ENCODE results near the gene DNAJC22.
"Not testable (repeated sequence)": the region's sequence is repeated elsewhere in the genome, so short reads cannot be mapped to it uniquely, and the experiment has no call there.

The DNAJC22 gene

DNA sequence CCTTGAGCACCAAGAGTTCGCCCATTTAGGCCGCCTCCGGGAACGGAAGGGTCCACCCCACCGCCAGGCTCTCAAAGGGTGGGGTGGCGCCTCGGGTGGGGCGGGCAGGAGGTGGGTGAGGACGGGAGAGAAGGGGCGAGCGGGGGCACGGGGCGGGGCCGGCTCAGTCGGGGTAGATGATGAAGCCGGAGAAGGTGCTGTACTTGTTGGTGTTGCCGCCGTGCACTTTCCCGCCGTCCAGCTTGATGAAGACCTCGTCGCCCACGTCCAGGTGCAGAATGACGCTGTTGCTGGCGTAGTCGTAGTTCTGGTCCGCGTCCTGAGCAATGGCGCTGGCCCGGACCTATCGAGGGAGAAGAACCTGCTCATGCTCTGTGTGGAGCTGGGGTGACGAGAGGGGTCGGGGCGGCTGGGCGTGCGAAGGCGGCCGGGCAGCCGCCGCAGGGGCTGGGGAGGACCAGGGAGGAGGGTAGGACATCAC is 13.8 kb upstream of the DNAJC22 start:
- TF ChIP-seq, protein P1, sequence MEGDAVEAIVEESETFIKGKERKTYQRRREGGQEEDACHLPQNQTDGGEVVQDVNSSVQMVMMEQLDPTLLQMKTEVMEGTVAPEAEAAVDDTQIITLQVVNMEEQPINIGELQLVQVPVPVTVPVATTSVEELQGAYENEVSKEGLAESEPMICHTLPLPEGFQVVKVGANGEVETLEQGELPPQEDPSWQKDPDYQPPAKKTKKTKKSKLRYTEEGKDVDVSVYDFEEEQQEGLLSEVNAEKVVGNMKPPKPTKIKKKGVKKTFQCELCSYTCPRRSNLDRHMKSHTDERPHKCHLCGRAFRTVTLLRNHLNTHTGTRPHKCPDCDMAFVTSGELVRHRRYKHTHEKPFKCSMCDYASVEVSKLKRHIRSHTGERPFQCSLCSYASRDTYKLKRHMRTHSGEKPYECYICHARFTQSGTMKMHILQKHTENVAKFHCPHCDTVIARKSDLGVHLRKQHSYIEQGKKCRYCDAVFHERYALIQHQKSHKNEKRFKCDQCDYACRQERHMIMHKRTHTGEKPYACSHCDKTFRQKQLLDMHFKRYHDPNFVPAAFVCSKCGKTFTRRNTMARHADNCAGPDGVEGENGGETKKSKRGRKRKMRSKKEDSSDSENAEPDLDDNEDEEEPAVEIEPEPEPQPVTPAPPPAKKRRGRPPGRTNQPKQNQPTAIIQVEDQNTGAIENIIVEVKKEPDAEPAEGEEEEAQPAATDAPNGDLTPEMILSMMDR (IDR thresholded peaks at IDR 0.05): no peak
- no peak overlapping the region for H3K4me3 ChIP-seq (ENCODE audit: low read depth in 1 of 2, low read length in 1 of 2)
- H3K36me3 ChIP-seq: peaks cover 37% of the 10 kb centered on the region
- no peaks in the 10 kb centered on the region for H3K9me3 ChIP-seq
- H3K27ac ChIP-seq: no peak overlapping the region
- peaks cover 68% of the 10 kb centered on the region for H3K27me3 ChIP-seq
- peaks cover 8 to 24% of the 10 kb centered on the region in 2 experiments for H3K4me1 ChIP-seq (ENCODE audit: control insufficient read depth in 1 of 2, insufficient read depth in 1 of 2, low read depth in 1 of 2, low read length in 1 of 2)

DNA sequence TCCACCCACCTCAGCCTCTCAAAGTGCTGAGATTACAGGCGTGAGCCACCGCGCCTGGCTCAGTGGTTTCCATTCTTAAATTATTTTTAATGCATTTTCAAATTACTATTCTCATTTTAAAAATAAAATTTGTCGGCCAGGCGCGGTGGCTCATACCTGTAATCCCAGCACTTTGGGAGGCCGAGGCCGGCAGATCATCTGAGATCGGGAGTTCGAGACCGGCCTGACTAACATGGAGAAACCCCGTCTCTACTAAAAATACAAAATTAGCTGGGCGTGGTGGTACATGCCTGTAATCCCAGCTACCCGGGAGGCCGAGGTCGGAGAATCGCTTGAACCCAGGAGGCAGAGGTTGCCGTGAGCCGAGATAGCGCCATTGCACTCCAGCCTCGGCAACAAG is 12.9 kb upstream of the DNAJC22 start:
- not testable (repeated sequence) for H3K27ac ChIP-seq; H3K4me3 ChIP-seq (ENCODE audit: low read depth in 1 of 2, low read length in 1 of 2); H3K9me3 ChIP-seq
- H3K36me3 ChIP-seq: peaks cover 33% of the 10 kb centered on the region
- H3K27me3 ChIP-seq: peaks cover 77% of the 10 kb centered on the region
- H3K4me1 ChIP-seq (ENCODE audit: control insufficient read depth in 1 of 2, insufficient read depth in 1 of 2, low read depth in 1 of 2, low read length in 1 of 2): peaks cover 8 to 24% of the 10 kb centered on the region in 2 experiments

DNA sequence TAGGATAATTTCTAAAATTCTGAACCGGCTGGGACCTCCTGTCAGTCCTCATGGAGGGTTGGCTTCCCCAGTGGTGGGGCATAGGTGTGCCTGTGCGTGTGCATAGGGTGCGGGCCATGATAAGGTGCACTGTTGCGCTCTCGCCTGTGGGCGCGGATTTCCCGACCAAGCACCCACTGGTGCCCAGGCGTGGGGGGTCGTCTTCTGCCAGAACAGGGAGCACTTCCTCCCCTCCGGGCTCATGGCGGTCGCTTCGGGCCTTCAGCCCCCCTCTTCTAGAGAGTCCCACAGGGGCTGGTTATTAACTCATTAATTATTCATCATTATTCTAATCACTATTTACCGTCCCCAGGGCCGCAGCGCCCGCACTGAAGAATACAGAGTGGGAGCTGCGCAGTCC is 12.5 kb upstream of the DNAJC22 start:
- Histone ChIP-seq H3K36me3 (peaks cover 29% of the 10 kb centered on the region), H3K9me3 (no peaks in the 10 kb centered on the region), H3K4me1 (ENCODE audit: control insufficient read depth in 1 of 2, insufficient read depth in 1 of 2, low read depth in 1 of 2, low read length in 1 of 2) (peaks cover 8 to 24% of the 10 kb centered on the region in 2 experiments), H3K27me3 (peaks cover 81% of the 10 kb centered on the region), H3K4me3 (ENCODE audit: low read depth in 1 of 2, low read length in 1 of 2) (no peak overlapping the region), H3K27ac (no peak overlapping the region)
- TF ChIP-seq, protein P1 (IDR thresholded peaks at IDR 0.05): no peak

DNA sequence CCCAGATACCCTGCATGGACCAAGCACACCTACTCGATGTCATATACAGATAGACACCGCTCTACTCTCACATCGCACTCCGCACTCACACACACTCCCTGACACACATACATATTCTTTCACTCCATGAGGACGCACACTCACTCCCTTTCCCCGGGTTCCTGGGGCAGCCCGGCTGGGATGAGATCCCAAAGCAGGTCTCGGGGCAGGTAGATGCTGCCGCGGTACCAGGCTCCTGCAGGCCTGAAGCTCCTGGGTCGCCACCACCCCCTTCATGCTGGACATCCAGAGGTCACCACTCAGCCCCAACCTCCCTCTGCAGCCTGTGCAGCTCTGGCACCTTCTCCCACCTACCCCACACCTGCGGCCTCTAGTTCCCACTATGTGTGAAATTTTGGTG is 12.0 kb upstream of the DNAJC22 start:
- Histone ChIP-seq H3K27ac (no peak overlapping the region), H3K4me3 (ENCODE audit: low read depth in 1 of 2, low read length in 1 of 2) (no peak overlapping the region), H3K36me3 (peaks cover 24% of the 10 kb centered on the region), H3K4me1 (ENCODE audit: control insufficient read depth in 1 of 2, insufficient read depth in 1 of 2, low read depth in 1 of 2, low read length in 1 of 2) (peaks cover 8 to 24% of the 10 kb centered on the region in 2 experiments), H3K27me3 (peaks cover 86% of the 10 kb centered on the region), H3K9me3 (no peaks in the 10 kb centered on the region)
- TF ChIP-seq, protein P1 (IDR thresholded peaks at IDR 0.05): no peak

DNA sequence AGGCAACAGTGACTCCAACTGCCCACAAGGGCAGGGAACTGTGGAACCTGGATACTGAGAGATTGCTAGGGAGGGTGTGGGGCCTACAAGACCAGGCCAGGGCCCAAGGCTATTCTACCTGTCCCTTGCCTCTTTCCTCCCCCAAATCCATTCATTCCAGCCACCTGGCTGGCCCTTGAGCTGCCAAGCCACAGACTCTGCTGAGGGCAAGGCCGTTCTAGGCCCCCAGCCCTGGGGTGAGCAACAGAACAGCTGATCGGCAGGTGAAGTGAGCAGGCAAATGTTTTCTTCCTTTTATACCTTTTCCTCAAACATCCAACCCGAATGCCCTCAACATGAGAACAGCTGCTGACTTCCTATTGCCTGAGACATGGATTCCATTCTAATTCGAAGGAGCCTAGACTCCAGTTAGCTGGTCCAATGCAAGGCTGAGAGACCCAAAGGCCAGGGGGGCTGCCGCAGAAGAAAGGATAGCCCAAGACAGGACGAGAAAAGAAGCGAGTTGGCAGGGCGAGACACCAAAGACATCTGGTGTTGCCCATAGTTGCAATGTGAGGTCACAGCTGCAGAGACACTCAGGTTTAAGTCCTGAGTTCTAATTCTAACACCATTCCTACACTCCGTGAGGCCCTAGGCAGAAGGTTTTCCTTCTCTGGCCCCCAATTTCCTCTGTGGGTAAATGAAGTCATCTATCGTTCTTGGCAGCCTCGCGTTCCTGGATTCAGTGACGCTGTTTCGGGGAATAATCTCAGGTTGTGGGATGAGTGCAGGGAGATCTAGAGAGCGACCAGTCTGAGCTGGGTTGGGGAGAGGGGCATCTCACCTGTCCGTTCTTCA is 11.4 kb upstream of the DNAJC22 start:
- Histone ChIP-seq H3K4me1 (ENCODE audit: control insufficient read depth in 1 of 2, insufficient read depth in 1 of 2, low read depth in 1 of 2, low read length in 1 of 2) (peaks cover 8 to 24% of the 10 kb centered on the region in 2 experiments), H3K4me3 (ENCODE audit: low read depth in 1 of 2, low read length in 1 of 2) (no peak overlapping the region), H3K27me3 (peaks cover 92% of the 10 kb centered on the region), H3K36me3 (peaks cover 18% of the 10 kb centered on the region), H3K9me3 (no peaks in the 10 kb centered on the region), H3K27ac (no peak overlapping the region)
- TF ChIP-seq, protein P1 (IDR thresholded peaks at IDR 0.05): no peak

DNA sequence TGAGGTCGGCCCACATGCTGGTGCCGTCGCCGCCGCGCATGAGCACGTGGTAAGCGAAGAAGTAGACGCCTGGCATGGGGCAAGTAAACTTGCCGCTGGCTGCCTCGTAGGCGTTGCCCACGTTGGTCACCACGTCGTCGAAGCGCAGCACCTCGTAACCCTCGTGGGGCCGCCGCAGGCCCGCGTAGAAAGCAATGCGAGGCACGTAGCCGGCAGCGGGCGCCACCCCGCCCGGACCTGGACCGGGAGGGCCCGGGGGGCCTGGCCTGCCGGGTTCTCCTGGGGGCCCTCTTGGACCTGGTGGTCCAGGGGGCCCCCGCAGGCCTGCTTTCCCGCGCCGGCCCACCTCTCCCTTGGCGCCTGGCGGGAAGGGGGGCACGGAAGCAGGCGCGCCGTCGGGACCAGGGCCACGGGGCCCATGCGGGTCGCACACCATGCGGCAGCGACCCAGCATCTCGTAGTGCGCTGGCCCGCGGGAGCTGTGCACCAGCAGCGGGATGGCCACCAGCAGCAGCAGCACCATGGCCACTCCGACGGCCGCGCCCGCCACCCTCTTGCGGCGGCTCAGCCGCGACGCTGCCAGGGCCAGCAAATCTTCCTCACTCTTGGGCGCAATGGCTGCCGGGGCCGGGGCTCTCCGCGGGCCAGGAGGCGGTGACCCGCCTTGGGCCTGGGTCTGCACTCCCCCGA is 10.6 kb upstream of the DNAJC22 start:
- H3K4me1 ChIP-seq (ENCODE audit: control insufficient read depth in 1 of 2, insufficient read depth in 1 of 2, low read depth in 1 of 2, low read length in 1 of 2): peaks cover 8 to 24% of the 10 kb centered on the region in 2 experiments
- H3K4me3 ChIP-seq (ENCODE audit: low read depth in 1 of 2, low read length in 1 of 2): no peak overlapping the region
- no peak overlapping the region for H3K27ac ChIP-seq
- peaks cover 100% of the 10 kb centered on the region for H3K27me3 ChIP-seq
- H3K36me3 ChIP-seq: peaks cover 10% of the 10 kb centered on the region
- no peaks in the 10 kb centered on the region for H3K9me3 ChIP-seq
- TF ChIP-seq, protein P1 (IDR thresholded peaks at IDR 0.05): no peak

Data from neutrophil (primary cell).